Colonic mucosa (tissue), 4 donors: ENCODE measurements around the gene ASPHD1. TPM values are rescaled to one million over a fixed set of nuclear protein-coding genes. Genes with fewer than 3 reads are reported as not detected.

Experiments
- DNase-seq: peaks from one replicate; pipeline ENCODE4 v3.0.0-alpha.2; 2020
- H3K27ac ChIP-seq: fragments of 200-600 bp; one replicate; pipeline ENCODE4 v1.8.0; 2021
- H3K27me3 ChIP-seq: fragments of 200-600 bp; one replicate; pipeline ENCODE4 v1.8.0; 2021
- H3K36me3 ChIP-seq: fragments of 200-600 bp; one replicate; pipeline ENCODE4 v1.8.0; 2021
- H3K4me1 ChIP-seq: fragments of 200-600 bp; one replicate; pipeline ENCODE4 v1.8.0; 2021; ENCODE audit warnings: mild to moderate bottlenecking
- H3K4me3 ChIP-seq: fragments of 200-600 bp; one replicate; pipeline ENCODE4 v1.8.0; 2021
- H3K9ac ChIP-seq, 2 donors: one replicate each; pipeline ENCODE4 v1.7.0; 2013; ENCODE audit warnings: control low read depth in 2 of 2, low read depth in 2 of 2, low read length in 2 of 2
- H3K9me3 ChIP-seq: fragments of 200-600 bp; one replicate; pipeline ENCODE4 v1.8.0; 2021
- CTCF ChIP-seq: fragments of 200-600 bp; IDR thresholded peaks from one replicate; pipeline ENCODE4 v1.8.0; 2022; ENCODE audit warnings: antibody characterized with exemption, mild to moderate bottlenecking
- intact Hi-C: fragments of 100-400 bp; cut with DNase I; formaldehyde crosslinking; loops from one replicate; pipeline ENCODE4 v1.14.1; 2022
- total RNA-seq, 2 donors: library from RNA; stranded (reverse); fragmentation: NEBNext Ultra II Directional in 1 of 2; extraction: Animal tissue kit (Norgen Biotek cat#: 25700) in 1 of 2; gene quantifications; one replicate each; pipeline ENCODE4 v1.2.1, GENCODE V29; 2021
- donor health status: healthy.
- donor health status: DM: no; HTN: no; CAD: no.
- donor health status: DM: no; HTN: no; CAD: no.

ASPHD1 gene
- total RNA-seq, 2 donors from 2014 or later, result 1.5 to 3.9 TPM

GRCh38 chr16:29894352-29894751 is 5.9 kb upstream of the ASPHD1 start:
- Histone ChIP-seq H3K36me3 (no peaks in the 10 kb centered on the region), H3K4me1 (no peaks in the 10 kb centered on the region), H3K27ac (no peak overlapping the region), H3K9me3 (no peaks in the 10 kb centered on the region), H3K27me3 (no peaks in the 10 kb centered on the region), H3K9ac (no peak overlapping the region), H3K4me3 (no peak overlapping the region)
- no peak for DNase-seq
- intact Hi-C loops, result no loop called here
- no peak for TF ChIP-seq CTCF

GRCh38 chr16:29896841-29897240 is 3.4 kb upstream of the ASPHD1 start:
- Histone ChIP-seq H3K36me3 (no peaks in the 10 kb centered on the region), H3K9ac (no peak overlapping the region), H3K4me1 (peaks cover 5% of the 10 kb centered on the region), H3K27ac (no peak overlapping the region), H3K9me3 (no peaks in the 10 kb centered on the region), H3K4me3 (no peak overlapping the region), H3K27me3 (no peaks in the 10 kb centered on the region)
- no peak for DNase-seq
- TF ChIP-seq CTCF, result no peak
- intact Hi-C loops, result no loop called here

- Histone ChIP-seq H3K4me3 (no peak overlapping the region), H3K9me3 (no peaks in the 10 kb centered on the region), H3K36me3 (no peaks in the 10 kb centered on the region), H3K27me3 (no peaks in the 10 kb centered on the region), H3K27ac (no peak overlapping the region), H3K9ac (no peak overlapping the region), H3K4me1 (peaks cover 5% of the 10 kb centered on the region)
- intact Hi-C loops, result no loop called here
- no peak for TF ChIP-seq CTCF
- DNase-seq, result no peak
These were observed 3.0 kb upstream of the ASPHD1 start for GRCh38 chr16:29897333-29897732.

GRCh38 chr16:29898135-29898803 is 2.0 kb upstream of the ASPHD1 start:
- Histone ChIP-seq H3K9me3 (no peaks in the 10 kb centered on the region), H3K27ac (no peak overlapping the region), H3K27me3 (no peaks in the 10 kb centered on the region), H3K36me3 (no peaks in the 10 kb centered on the region), H3K9ac (no peak overlapping the region), H3K4me3 (no peak overlapping the region), H3K4me1 (peaks cover 5% of the 10 kb centered on the region)
- TF ChIP-seq CTCF, result no peak
- intact Hi-C loops, result no loop called here
- DNase-seq, result no peak

- H3K9ac ChIP-seq, result peak overlapping the region; percentile 24 to 58
- intact Hi-C loops, result no loop called here
- H3K36me3 ChIP-seq, result no peaks in the 10 kb centered on the region
These were observed 1.3 kb upstream of the ASPHD1 start for GRCh38 chr16:29898804-29899515.

More at GRCh38 chr16:29898804-29899515, 1.3 kb upstream of the ASPHD1 start:
- TF ChIP-seq CTCF, result no peak
- Histone ChIP-seq H3K27ac (peak overlapping the region; percentile 68), H3K4me1 (peaks cover 5% of the 10 kb centered on the region), H3K27me3 (no peaks in the 10 kb centered on the region), H3K4me3 (peak overlapping the region; percentile 69), H3K9me3 (no peaks in the 10 kb centered on the region)
- DNase-seq, result peak; percentile 56
